ENCODE results near the gene HDAC1. TPM values are rescaled to one million over a fixed set of nuclear protein-coding genes. Genes with fewer than 3 reads are reported as not detected.
A peak's percentile ranks its signal among the peaks of the same experiment; 100 is the strongest.

The HDAC1 gene
- total RNA-seq, 2 donors from 2014 or later, result 50.9 to 52.0 TPM

- H3K4me3 ChIP-seq, result peak overlapping the region; percentile 73
- TF ChIP-seq, protein P1, sequence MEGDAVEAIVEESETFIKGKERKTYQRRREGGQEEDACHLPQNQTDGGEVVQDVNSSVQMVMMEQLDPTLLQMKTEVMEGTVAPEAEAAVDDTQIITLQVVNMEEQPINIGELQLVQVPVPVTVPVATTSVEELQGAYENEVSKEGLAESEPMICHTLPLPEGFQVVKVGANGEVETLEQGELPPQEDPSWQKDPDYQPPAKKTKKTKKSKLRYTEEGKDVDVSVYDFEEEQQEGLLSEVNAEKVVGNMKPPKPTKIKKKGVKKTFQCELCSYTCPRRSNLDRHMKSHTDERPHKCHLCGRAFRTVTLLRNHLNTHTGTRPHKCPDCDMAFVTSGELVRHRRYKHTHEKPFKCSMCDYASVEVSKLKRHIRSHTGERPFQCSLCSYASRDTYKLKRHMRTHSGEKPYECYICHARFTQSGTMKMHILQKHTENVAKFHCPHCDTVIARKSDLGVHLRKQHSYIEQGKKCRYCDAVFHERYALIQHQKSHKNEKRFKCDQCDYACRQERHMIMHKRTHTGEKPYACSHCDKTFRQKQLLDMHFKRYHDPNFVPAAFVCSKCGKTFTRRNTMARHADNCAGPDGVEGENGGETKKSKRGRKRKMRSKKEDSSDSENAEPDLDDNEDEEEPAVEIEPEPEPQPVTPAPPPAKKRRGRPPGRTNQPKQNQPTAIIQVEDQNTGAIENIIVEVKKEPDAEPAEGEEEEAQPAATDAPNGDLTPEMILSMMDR (IDR thresholded peaks at IDR 0.05), result no peak
- peaks cover 5 to 19% of the 10 kb centered on the region in 2 donors for H3K4me1 ChIP-seq (ENCODE audit: control insufficient read depth in 1 of 2, low read depth in 2 of 2)
- no peaks in the 10 kb centered on the region for H3K27me3 ChIP-seq (replicated peaks; ENCODE audit: insufficient read depth)
- H3K27ac ChIP-seq, result no peak overlapping the region
- H3K9me3 ChIP-seq, result no peaks in the 10 kb centered on the region
- ATAC-seq (ENCODE audit: insufficient number of reproducible peaks, low FRiP score, low read depth), result no peak
- H3K36me3 ChIP-seq, result peaks cover 22% of the 10 kb centered on the region
- no peak for DNase-seq (ENCODE audit: low spot score)
Measured at GRCh38 chr1:32334274-32334861, 42.5 kb downstream of the HDAC1 start.

- peaks cover 5 to 19% of the 10 kb centered on the region in 2 donors for H3K4me1 ChIP-seq (ENCODE audit: control insufficient read depth in 1 of 2, low read depth in 2 of 2)
- DNase-seq (ENCODE audit: low spot score) (no peak), ATAC-seq (ENCODE audit: insufficient number of reproducible peaks, low FRiP score, low read depth) (no peak)
- TF ChIP-seq, protein P1 (IDR thresholded peaks at IDR 0.05), result peak; percentile 60
- peaks cover 22% of the 10 kb centered on the region for H3K36me3 ChIP-seq
- peak overlapping the region; percentile 73 for H3K4me3 ChIP-seq
- H3K27me3 ChIP-seq (replicated peaks; ENCODE audit: insufficient read depth), result no peaks in the 10 kb centered on the region
- no peak overlapping the region for H3K27ac ChIP-seq
- no peaks in the 10 kb centered on the region for H3K9me3 ChIP-seq
Measured at GRCh38 chr1:32334864-32335534, 43.1 kb downstream of the HDAC1 start.

DNA sequence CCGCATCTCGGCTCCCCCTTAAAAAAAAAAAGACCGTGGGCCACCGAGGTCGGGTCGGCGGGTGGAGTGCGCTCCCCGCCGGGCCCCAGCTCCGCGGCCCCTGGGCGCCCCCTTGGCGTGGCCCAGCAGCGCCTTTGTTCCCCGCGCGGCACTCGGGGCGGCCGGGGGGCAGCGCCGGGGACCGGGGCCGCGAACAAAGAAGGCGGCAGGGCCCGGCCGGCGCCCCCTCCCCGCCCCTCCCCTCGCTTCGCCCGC lies 43.6 kb downstream of the HDAC1 start:
- no peaks in the 10 kb centered on the region for H3K27me3 ChIP-seq (replicated peaks; ENCODE audit: insufficient read depth)
- H3K9me3 ChIP-seq, result no peaks in the 10 kb centered on the region
- ATAC-seq (ENCODE audit: insufficient number of reproducible peaks, low FRiP score, low read depth), result no peak
- H3K36me3 ChIP-seq, result peaks cover 22% of the 10 kb centered on the region
- no peak for DNase-seq (ENCODE audit: low spot score)
- TF ChIP-seq, protein P1 (IDR thresholded peaks at IDR 0.05), result no peak
- H3K27ac ChIP-seq, result no peak overlapping the region
- peaks cover 5 to 19% of the 10 kb centered on the region in 2 donors for H3K4me1 ChIP-seq (ENCODE audit: control insufficient read depth in 1 of 2, low read depth in 2 of 2)
- peak overlapping the region; percentile 73 for H3K4me3 ChIP-seq

- peaks cover 5 to 19% of the 10 kb centered on the region in 2 donors for H3K4me1 ChIP-seq (ENCODE audit: control insufficient read depth in 1 of 2, low read depth in 2 of 2)
- ATAC-seq (ENCODE audit: insufficient number of reproducible peaks, low FRiP score, low read depth) (no peak), DNase-seq (ENCODE audit: low spot score) (peak; percentile 36)
- H3K4me3 ChIP-seq, result peak within 1 kb of the TSS; percentile 73
- H3K27ac ChIP-seq, result no peak within 1 kb of the TSS
- TF ChIP-seq, protein P1 (IDR thresholded peaks at IDR 0.05), result no peak
- no peaks in the 10 kb centered on the region for H3K9me3 ChIP-seq
- H3K27me3 ChIP-seq (replicated peaks; ENCODE audit: insufficient read depth), result no peaks in the 10 kb centered on the region
- peaks cover 18% of the 10 kb centered on the region for H3K36me3 ChIP-seq
Measured at GRCh38 chr1:32335790-32336590, 44.1 kb downstream of the HDAC1 start, which contains the start of gene MARCKSL1. TSS of gene MARCKSL1 (minus strand) at chr1:32336233. CDS start at chr1:32336033, 200 bp downstream.

DNA sequence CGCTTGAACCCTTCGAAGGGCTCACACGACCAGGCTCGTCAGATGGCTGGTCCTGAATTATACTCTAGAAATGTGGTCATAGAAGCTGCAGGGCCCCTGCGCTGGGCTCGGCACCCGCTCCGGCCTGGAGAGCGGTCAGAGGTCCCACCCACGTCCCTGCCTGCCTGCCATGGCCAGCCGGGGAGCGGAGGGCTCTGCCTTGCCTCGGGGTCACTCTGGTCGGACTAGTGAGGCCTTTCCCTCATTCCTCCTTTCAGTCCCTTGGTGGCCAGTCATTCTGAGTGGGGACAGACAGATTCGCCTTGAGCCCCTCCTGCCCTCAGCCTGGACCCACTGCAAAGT lies 44.7 kb downstream of the HDAC1 start:
- ATAC-seq (ENCODE audit: insufficient number of reproducible peaks, low FRiP score, low read depth), result no peak

More for the DNA sequence above, 44.7 kb downstream of the HDAC1 start:
- H3K4me3 ChIP-seq, result peak overlapping the region; percentile 73
- no peak overlapping the region for H3K27ac ChIP-seq
- no peaks in the 10 kb centered on the region for H3K27me3 ChIP-seq (replicated peaks; ENCODE audit: insufficient read depth)
- peaks cover 13% of the 10 kb centered on the region for H3K36me3 ChIP-seq
- H3K9me3 ChIP-seq, result no peaks in the 10 kb centered on the region
- no peak for DNase-seq (ENCODE audit: low spot score)
- H3K4me1 ChIP-seq (ENCODE audit: control insufficient read depth in 1 of 2, low read depth in 2 of 2), result peaks cover 5 to 19% of the 10 kb centered on the region in 2 donors
- TF ChIP-seq, protein P1 (IDR thresholded peaks at IDR 0.05), result no peak
